GM18526 (cell line): ENCODE results near the gene LRRC72.

Source experiments
- POLR2A ChIP-seq: IDR thresholded peaks from 3 replicates; pipeline ENCODE4 v1.6.1; 2011; ENCODE audit not compliant: insufficient read length; ENCODE audit errors: extremely low read depth

The LRRC72 gene

DNA sequence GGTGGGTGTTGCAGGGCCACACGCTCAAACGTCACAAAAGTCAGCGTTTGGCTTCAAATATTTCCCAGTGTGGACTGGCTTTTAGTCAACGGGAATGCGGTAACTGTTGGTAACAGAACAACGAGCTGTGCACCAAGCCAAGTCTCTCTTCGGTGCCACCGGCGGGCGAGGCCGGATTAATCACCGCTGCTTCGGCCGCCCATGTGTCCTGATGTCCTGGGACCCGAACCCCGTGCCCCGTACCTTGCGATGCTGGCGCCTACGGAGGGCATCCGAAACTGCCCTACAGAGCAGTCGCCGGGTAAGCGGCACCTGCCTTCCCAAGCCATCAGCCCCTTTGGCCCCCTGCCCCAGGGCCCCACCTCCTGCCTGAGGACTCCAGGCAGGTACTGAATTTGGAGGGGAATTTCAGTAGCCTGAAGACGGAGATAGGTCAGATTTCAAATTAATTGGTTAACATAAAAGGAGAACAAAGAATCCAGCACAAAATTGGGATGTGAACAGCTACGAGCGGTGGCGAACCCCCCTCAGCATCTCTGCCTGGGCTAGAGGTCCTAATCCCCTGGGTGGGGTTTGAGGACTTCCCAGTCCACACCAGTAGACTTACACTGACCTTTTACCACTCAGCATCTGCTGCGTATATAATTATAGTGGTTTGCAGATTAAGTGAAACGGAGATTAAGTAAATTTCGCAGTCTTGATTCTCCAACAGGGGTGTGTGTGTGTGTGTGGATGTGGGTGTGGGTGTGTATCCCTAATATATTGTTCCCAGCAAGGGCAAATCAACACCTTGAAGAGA lies at the start of gene LRRC72:
Gene LRRC72 (plus strand): TSS at position 84 of the 799 bp plus-strand sequence. CDS start 128 bp downstream, at position 212.
- TF ChIP-seq POLR2A, result no peak

- no peak for TF ChIP-seq POLR2A
Observed at GRCh38 chr7:16479161-16479560, 47.5 kb upstream of the LRRC72 start.

DNA sequence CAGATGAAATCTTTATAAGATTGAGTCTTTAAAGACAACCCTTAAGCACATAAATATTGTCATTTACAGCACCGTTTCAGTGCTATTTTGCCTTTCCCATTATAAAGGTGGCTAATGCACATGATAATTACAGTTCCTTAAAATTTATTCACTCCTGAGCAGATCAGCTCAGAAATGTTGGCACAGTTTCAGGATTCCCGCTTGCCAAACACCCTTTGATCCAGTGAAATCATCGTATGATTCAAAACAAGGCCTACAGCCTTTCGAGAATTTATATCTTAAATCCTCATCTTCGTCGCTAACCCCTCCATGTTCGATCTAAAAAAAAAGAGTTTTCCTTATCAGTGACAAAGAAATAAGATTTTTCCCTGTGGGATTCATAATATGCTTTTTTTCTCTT lies 47.0 kb upstream of the LRRC72 start:
- no peak for TF ChIP-seq POLR2A

DNA sequence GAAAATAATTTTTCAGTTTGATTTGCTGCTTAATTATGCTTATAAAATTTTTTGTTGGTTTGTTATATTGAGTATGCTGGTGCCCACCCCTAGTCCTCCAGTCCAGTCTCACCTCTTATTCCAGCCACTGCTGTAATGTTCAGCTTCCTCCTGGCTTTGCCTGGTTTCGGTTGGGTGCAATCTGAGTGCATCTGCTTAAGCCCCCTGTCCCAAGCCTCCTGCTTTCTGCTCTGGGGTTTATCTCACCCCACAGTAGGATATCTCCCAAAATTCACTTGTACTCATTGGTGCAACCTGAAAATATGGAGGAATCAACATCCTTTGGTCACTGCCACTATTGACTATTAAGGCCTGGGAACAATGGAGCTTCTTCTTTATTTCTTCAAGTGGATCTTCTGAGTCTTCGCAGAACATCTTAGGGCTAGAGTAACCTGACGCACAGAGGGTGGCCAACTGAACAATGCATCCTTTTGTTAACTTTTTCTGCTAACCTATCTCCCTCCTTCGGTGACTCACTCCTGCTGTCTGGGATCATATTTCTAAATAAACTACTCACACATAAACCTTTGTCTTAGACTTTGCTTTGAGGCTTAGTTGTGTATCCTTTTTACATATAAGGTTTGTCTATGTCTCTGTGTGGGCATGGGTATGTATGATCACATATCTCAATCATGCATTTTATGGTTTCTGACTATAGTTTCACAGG lies 42.0 kb upstream of the LRRC72 start:
- no peak for TF ChIP-seq POLR2A

DNA sequence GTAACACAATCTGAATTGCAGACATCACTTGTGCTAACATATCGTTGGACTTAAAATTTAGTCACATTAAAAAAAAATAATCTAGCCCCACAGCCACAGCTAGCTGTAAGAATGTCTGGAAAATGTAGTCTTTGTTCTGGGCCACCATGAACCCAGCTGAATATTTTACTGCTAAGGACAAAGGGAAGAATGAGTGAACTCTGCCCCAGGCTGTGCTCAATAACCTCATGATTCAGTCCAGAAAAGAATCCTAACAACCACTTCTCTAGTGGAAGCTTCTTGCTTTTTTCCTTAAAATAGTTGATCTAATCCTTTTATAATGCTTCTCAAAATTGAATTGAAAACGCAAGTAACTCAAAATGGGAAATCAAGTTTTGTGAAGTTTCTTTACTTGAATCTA lies 35.5 kb upstream of the LRRC72 start:
- TF ChIP-seq POLR2A, result no peak

- no peak for TF ChIP-seq POLR2A
Observed at GRCh38 chr7:16492513-16493062, 34.0 kb upstream of the LRRC72 start.

DNA sequence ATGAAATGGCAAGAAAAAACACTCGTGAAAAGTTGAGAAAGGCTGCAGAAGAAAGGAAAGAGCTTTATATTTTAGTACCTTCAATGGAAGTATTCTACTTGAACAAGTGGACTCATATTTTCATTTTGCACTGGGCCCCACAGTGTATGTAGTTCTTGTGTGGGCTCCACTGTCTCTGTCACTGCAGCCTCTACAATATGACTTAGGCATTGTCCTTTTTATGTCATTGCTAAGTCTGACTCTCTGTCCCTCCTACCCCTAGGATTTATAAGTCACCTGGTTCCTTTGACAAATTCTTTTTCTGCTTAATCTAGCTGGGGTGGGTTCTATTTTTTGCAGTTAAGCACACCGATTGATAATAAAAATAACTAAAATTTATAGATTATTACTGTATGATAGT lies 33.4 kb upstream of the LRRC72 start:
- TF ChIP-seq POLR2A, result no peak

- TF ChIP-seq POLR2A, result no peak
Observed at GRCh38 chr7:16494551-16494950, 32.1 kb upstream of the LRRC72 start.

GRCh38 chr7:16494955-16495719 lies 31.5 kb upstream of the LRRC72 start:
- no peak for TF ChIP-seq POLR2A

DNA sequence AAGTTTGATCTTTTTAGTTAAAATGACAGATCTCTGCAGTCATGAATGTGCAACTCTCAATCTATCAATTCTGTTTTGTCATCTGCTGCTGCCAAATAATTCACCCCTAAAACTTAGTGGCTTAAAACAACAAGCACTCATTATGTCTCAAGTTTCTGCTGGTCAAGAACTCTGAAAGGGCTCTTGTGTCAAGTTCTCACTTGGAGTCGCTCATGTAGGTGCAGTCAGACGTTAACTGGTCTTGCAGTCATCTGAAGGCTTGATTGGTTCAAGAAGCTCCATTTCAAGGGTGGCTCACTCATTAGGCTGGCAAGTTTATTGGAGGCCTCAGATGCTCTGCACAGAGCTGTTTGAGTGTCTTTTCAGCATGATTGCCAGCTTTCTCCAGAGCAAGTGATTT lies 28.5 kb upstream of the LRRC72 start:
- no peak for TF ChIP-seq POLR2A

- no peak for TF ChIP-seq POLR2A
Observed at GRCh38 chr7:16502303-16502702, 24.3 kb upstream of the LRRC72 start.

DNA sequence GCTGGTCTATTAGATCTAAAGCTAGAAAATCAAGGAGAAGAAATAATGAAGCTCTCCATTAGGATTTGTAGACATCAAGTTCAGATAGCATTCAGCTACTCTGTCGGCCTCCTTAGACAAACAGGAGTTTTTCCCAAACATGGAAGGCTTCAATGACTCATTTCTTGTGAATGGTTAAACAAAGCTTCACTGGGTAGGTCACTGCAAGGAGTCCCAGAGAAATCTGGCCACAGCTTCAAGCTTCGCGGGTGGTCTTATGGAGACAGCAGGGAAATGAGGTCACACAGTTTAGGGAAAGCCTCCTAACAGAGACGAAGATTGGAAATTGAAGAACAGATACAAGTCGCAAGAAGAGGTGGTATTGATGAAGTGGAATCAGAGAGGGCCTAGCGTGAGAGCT lies 22.6 kb upstream of the LRRC72 start:
- no peak for TF ChIP-seq POLR2A

DNA sequence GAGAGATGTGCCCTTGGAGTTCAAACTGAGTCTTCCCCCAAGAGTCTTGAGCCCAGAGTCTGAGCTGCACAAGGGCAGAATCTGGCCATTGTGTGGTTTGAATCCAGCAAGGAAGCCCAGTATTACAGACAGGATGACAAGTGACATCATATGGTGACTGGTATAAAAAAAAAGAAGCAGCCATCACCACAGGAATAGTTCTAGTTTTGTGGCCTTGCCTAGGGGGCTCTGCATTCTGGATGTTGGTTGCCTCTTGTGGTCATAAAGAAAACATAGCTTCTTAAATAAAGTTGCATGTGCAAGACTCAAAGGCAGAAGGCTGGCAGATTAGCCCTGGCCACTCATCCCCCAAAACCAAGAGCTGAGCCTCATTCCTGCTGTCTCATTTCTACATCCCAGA lies 16.8 kb upstream of the LRRC72 start:
- no peak for TF ChIP-seq POLR2A

GRCh38 chr7:16511314-16511713 lies 15.3 kb upstream of the LRRC72 start:
- no peak for TF ChIP-seq POLR2A

DNA sequence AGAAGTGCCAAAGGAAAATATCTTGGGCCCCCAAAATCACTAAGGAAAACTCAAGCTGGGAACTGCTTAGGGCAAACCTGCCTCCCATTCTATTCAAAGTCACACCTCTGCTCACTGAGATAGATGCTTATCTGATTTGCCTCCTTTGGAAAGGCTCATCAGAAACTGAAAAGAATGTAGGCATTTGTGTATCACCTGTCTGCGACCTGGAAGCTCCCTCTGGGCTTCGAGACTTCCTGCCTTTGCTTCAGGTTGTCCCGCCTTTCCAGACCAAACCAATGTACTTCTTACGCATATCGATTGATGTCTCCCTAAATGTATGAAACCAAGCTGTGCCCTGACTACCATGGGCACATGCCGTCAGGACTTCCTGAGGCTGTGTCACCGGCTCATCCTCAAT lies 14.5 kb upstream of the LRRC72 start:
- no peak for TF ChIP-seq POLR2A
